HUES64 (cell line): ENCODE data around the gene DNM3.
"Not testable (repeated sequence)": the region's sequence is repeated elsewhere in the genome, so short reads cannot be mapped to it uniquely, and the experiment has no call there.

ENCODE experiments used
- H3K27ac ChIP-seq: 2 replicates; pipeline ENCODE4 v1.7.0; 2013; ENCODE audit warnings: low read depth, low read length, inconsistent platforms
- H3K27me3 ChIP-seq: 2 replicates; pipeline ENCODE4 v1.6.1; 2013; ENCODE audit warnings: mild to moderate bottlenecking, low read length; ENCODE audit not compliant: insufficient read depth
- H3K36me3 ChIP-seq: 2 replicates; pipeline ENCODE4 v1.6.1; 2013; ENCODE audit warnings: mild to moderate bottlenecking, low read length; ENCODE audit not compliant: insufficient read depth
- H3K4me1 ChIP-seq: 2 replicates; pipeline ENCODE4 v1.6.1; 2013; ENCODE audit warnings: mild to moderate bottlenecking, low read length, moderate library complexity; ENCODE audit not compliant: insufficient read depth
- H3K4me3 ChIP-seq: 2 replicates; pipeline ENCODE4 v1.5.1; 2013; ENCODE audit warnings: mild to moderate bottlenecking, low read length, moderate library complexity
- H3K9ac ChIP-seq: 2 replicates; pipeline ENCODE4 v1.6.1; 2013; ENCODE audit warnings: mild to moderate bottlenecking, low read depth, low read length
- H3K9me3 ChIP-seq: 2 replicates; pipeline ENCODE4 v1.6.1; 2013; ENCODE audit warnings: low read depth, low read length; ENCODE audit not compliant: insufficient read depth
- WGBS: fragments of 150-250, 120-280 bp; methylation state at CpG from one replicate; pipeline ENCODE4 v1.1.7; 2013; ENCODE audit warnings: missing lambda C conversion rate; 5-methylcytosine and 5-hydroxymethylcytosine counted together

Gene DNM3

GRCh38 chr1:172286629-172287076 lies 445.4 kb downstream of the DNM3 start:
- Histone ChIP-seq H3K27ac (no peak overlapping the region), H3K27me3 (no peaks in the 10 kb centered on the region), H3K36me3 (no peaks in the 10 kb centered on the region), H3K4me1 (no peaks in the 10 kb centered on the region), H3K9ac (no peak overlapping the region), H3K9me3 (no peaks in the 10 kb centered on the region), H3K4me3 (no peak overlapping the region)
- 89% methylated on average over 2 of the region's 2 CpGs for WGBS

GRCh38 chr1:172287208-172287607 lies 445.9 kb downstream of the DNM3 start:
- no peak overlapping the region for H3K27ac ChIP-seq
- H3K9ac ChIP-seq = no peak overlapping the region
- no peaks in the 10 kb centered on the region for H3K9me3 ChIP-seq
- no peaks in the 10 kb centered on the region for H3K36me3 ChIP-seq
- no peak overlapping the region for H3K4me3 ChIP-seq
- H3K4me1 ChIP-seq = no peaks in the 10 kb centered on the region
- no peaks in the 10 kb centered on the region for H3K27me3 ChIP-seq

GRCh38 chr1:172288581-172288980 lies 447.3 kb downstream of the DNM3 start:
- H3K9me3 ChIP-seq = no peaks in the 10 kb centered on the region
- H3K36me3 ChIP-seq = no peaks in the 10 kb centered on the region
- H3K4me3 ChIP-seq = no peak overlapping the region
- no peaks in the 10 kb centered on the region for H3K4me1 ChIP-seq
- H3K27me3 ChIP-seq = no peaks in the 10 kb centered on the region
- H3K9ac ChIP-seq = no peak overlapping the region
- 90% methylated on average over 2 of the region's 4 CpGs for WGBS
- no peak overlapping the region for H3K27ac ChIP-seq

- Histone ChIP-seq H3K4me3 (no peak overlapping the region), H3K9me3 (no peaks in the 10 kb centered on the region), H3K27ac (no peak overlapping the region), H3K4me1 (no peaks in the 10 kb centered on the region), H3K9ac (no peak overlapping the region), H3K27me3 (no peaks in the 10 kb centered on the region), H3K36me3 (no peaks in the 10 kb centered on the region)
- whole genome bisulfite sequencing = no CpG with 5 or more reads among the region's 2 CpGs
These were observed 448.1 kb downstream of the DNM3 start for GRCh38 chr1:172289448-172289847.

GRCh38 chr1:172292840-172293239 lies 451.5 kb downstream of the DNM3 start:
- Histone ChIP-seq H3K36me3 (no peaks in the 10 kb centered on the region), H3K4me3 (no peak overlapping the region), H3K9me3 (no peaks in the 10 kb centered on the region), H3K27me3 (no peaks in the 10 kb centered on the region), H3K4me1 (no peaks in the 10 kb centered on the region), H3K9ac (no peak overlapping the region), H3K27ac (no peak overlapping the region)
- 94% methylated on average over 3 of the region's 3 CpGs for WGBS

- no peaks in the 10 kb centered on the region for H3K27me3 ChIP-seq
- no peaks in the 10 kb centered on the region for H3K4me1 ChIP-seq
- H3K36me3 ChIP-seq = no peaks in the 10 kb centered on the region
- no peak overlapping the region for H3K9ac ChIP-seq
- H3K9me3 ChIP-seq = no peaks in the 10 kb centered on the region
- no peak overlapping the region for H3K27ac ChIP-seq
- WGBS = 97% methylated on average over 2 of the region's 2 CpGs
- no peak overlapping the region for H3K4me3 ChIP-seq
These were observed 452.1 kb downstream of the DNM3 start for GRCh38 chr1:172293429-172293828.

- Histone ChIP-seq H3K4me3 (no peak overlapping the region), H3K27me3 (no peaks in the 10 kb centered on the region), H3K27ac (no peak overlapping the region), H3K4me1 (no peaks in the 10 kb centered on the region), H3K9ac (no peak overlapping the region), H3K36me3 (no peaks in the 10 kb centered on the region), H3K9me3 (peaks cover 22% of the 10 kb centered on the region)
- WGBS = 90% methylated on average over 3 of the region's 3 CpGs
These were observed 456.8 kb downstream of the DNM3 start for GRCh38 chr1:172298141-172298540.

GRCh38 chr1:172298911-172299310 lies 457.6 kb downstream of the DNM3 start:
- 95% methylated on average over 2 of the region's 2 CpGs for WGBS

GRCh38 chr1:172299515-172299914 lies 458.2 kb downstream of the DNM3 start:
- H3K27ac ChIP-seq = no peak overlapping the region
- H3K9me3 ChIP-seq = peaks cover 22% of the 10 kb centered on the region
- H3K27me3 ChIP-seq = no peaks in the 10 kb centered on the region
- no peaks in the 10 kb centered on the region for H3K36me3 ChIP-seq
- no peaks in the 10 kb centered on the region for H3K4me1 ChIP-seq
- no peak overlapping the region for H3K9ac ChIP-seq
- H3K4me3 ChIP-seq = no peak overlapping the region

More at GRCh38 chr1:172298911-172299310, 457.6 kb downstream of the DNM3 start:
- Histone ChIP-seq H3K4me3 (no peak overlapping the region), H3K9me3 (peaks cover 22% of the 10 kb centered on the region), H3K4me1 (no peaks in the 10 kb centered on the region), H3K27ac (no peak overlapping the region), H3K36me3 (no peaks in the 10 kb centered on the region), H3K27me3 (no peaks in the 10 kb centered on the region), H3K9ac (no peak overlapping the region)

GRCh38 chr1:172307508-172307907 lies 466.2 kb downstream of the DNM3 start:
- WGBS = 99% methylated on average over 4 of the region's 4 CpGs
- H3K27me3 ChIP-seq, H3K9ac ChIP-seq, H3K27ac ChIP-seq, H3K36me3 ChIP-seq, H3K9me3 ChIP-seq, H3K4me1 ChIP-seq, H3K4me3 ChIP-seq: not testable (repeated sequence)

GRCh38 chr1:172308142-172308541 lies 466.8 kb downstream of the DNM3 start:
- no peaks in the 10 kb centered on the region for H3K36me3 ChIP-seq
- H3K27ac ChIP-seq = no peak overlapping the region
- no peak overlapping the region for H3K4me3 ChIP-seq
- no peak overlapping the region for H3K9ac ChIP-seq
- H3K9me3 ChIP-seq = no peaks in the 10 kb centered on the region
- no CpG with 5 or more reads among the region's 2 CpGs for WGBS
- H3K4me1 ChIP-seq = no peaks in the 10 kb centered on the region
- H3K27me3 ChIP-seq = no peaks in the 10 kb centered on the region

- Histone ChIP-seq H3K36me3 (no peaks in the 10 kb centered on the region), H3K9ac (no peak overlapping the region), H3K27me3 (no peaks in the 10 kb centered on the region), H3K4me1 (no peaks in the 10 kb centered on the region), H3K9me3 (no peaks in the 10 kb centered on the region), H3K4me3 (no peak overlapping the region), H3K27ac (no peak overlapping the region)
- 80% methylated on average over 3 of the region's 4 CpGs for WGBS
These were observed 467.3 kb downstream of the DNM3 start for GRCh38 chr1:172308577-172308976.
